Calu3 (cell line): Measurements from ENCODE around the gene HKDC1. TPM values are rescaled to one million over a fixed set of nuclear protein-coding genes. Genes with fewer than 3 reads are reported as not detected.

ENCODE experiments used
- BruUV-seq: library from RNA; stranded (reverse); fragments of 400-500 nt; replicated peaks from 2 replicates; lab custom pipeline; 2021; lab: Mats Ljungman, UMichigan
- CTCF ChIA-PET: fragments of 300-600 bp; sonication (Branson Sonifier 250); formaldehyde crosslinking; loops from one replicate; lab custom pipeline; 2022; ENCODE audit warnings: antibody characterized with exemption; lab: Charles Lee
- DNase-seq: peaks from one replicate; pipeline ENCODE4 v3.0.0; 2022
- H3K27ac Mint-ChIP-seq: one replicate; pipeline ENCODE4 v1.8.0; 2022; ENCODE audit warnings: mixed read lengths; ENCODE audit not compliant: unreplicated experiment
- H3K27me3 Mint-ChIP-seq: one replicate; pipeline ENCODE4 v1.8.0; 2022; ENCODE audit warnings: mixed read lengths; ENCODE audit not compliant: unreplicated experiment
- H3K36me3 Mint-ChIP-seq: one replicate; pipeline ENCODE4 v1.8.0; 2022; ENCODE audit warnings: mild to moderate bottlenecking, moderate library complexity, mixed read lengths; ENCODE audit not compliant: insufficient read depth, unreplicated experiment
- H3K4me1 Mint-ChIP-seq: one replicate; pipeline ENCODE4 v1.8.0; 2022; ENCODE audit warnings: mild to moderate bottlenecking, low read depth, mixed read lengths; ENCODE audit not compliant: unreplicated experiment
- H3K4me3 Mint-ChIP-seq: one replicate; pipeline ENCODE4 v1.8.0; 2022; ENCODE audit warnings: mild to moderate bottlenecking, low read depth, moderate library complexity, mixed read lengths; ENCODE audit not compliant: unreplicated experiment
- H3K9me3 Mint-ChIP-seq: one replicate; pipeline ENCODE4 v1.8.0; 2022; ENCODE audit warnings: low read depth, mixed read lengths; ENCODE audit not compliant: unreplicated experiment
- intact Hi-C: fragments of 100-400 bp; cut with micrococcal nuclease; formaldehyde crosslinking; loops from one replicate; pipeline ENCODE4 v1.10.0; 2022; ENCODE audit not compliant: unreplicated experiment
- total RNA-seq: library from RNA; stranded (reverse); gene quantifications from 2 replicates; pipeline ENCODE4 v1.2.3, GENCODE V29; 2022
- TF ChIP-seq, protein P1 (sequence below): fragments of 200-600 bp; IDR thresholded peaks from one replicate; pipeline ENCODE4 v1.8.0; 2022; ENCODE audit warnings: antibody characterized with exemption; ENCODE audit not compliant: unreplicated experiment

The HKDC1 gene
- total RNA-seq, 1 experiment from 2014 or later: 112 TPM

DNA sequence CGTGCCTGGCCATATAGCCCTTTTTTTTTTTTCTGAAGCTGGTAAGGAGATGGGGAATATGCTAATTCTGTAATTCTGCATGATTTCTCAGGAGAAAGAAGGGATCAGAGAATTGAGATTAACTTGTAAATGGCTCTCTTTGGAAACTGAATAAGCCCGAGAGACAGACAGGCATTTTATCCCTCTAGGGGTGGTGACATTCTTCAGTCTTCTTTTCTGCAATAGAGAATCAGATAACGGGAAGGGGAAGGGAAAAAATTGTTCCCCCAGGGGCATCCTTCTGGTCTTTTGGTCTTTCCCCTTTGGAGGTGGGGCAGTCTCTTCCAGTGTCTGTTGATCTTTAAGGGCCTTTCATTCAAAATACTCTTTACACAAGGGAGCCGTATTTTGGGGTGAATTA is 92.4 kb downstream of the HKDC1 start:
- CTCF ChIA-PET: no interaction called here
- Mint-ChIP-seq H3K9me3 (no peaks in the 10 kb centered on the region), H3K36me3 (peaks cover 3% of the 10 kb centered on the region), H3K27me3 (no peaks in the 10 kb centered on the region), H3K27ac (no peak overlapping the region), H3K4me3 (no peak overlapping the region), H3K4me1 (peaks cover 27% of the 10 kb centered on the region)
- no peak for DNase-seq
- TF ChIP-seq, protein P1, sequence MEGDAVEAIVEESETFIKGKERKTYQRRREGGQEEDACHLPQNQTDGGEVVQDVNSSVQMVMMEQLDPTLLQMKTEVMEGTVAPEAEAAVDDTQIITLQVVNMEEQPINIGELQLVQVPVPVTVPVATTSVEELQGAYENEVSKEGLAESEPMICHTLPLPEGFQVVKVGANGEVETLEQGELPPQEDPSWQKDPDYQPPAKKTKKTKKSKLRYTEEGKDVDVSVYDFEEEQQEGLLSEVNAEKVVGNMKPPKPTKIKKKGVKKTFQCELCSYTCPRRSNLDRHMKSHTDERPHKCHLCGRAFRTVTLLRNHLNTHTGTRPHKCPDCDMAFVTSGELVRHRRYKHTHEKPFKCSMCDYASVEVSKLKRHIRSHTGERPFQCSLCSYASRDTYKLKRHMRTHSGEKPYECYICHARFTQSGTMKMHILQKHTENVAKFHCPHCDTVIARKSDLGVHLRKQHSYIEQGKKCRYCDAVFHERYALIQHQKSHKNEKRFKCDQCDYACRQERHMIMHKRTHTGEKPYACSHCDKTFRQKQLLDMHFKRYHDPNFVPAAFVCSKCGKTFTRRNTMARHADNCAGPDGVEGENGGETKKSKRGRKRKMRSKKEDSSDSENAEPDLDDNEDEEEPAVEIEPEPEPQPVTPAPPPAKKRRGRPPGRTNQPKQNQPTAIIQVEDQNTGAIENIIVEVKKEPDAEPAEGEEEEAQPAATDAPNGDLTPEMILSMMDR: no peak
- BruUV-seq: no TSS peak
- intact Hi-C loops: no loop called here

DNA sequence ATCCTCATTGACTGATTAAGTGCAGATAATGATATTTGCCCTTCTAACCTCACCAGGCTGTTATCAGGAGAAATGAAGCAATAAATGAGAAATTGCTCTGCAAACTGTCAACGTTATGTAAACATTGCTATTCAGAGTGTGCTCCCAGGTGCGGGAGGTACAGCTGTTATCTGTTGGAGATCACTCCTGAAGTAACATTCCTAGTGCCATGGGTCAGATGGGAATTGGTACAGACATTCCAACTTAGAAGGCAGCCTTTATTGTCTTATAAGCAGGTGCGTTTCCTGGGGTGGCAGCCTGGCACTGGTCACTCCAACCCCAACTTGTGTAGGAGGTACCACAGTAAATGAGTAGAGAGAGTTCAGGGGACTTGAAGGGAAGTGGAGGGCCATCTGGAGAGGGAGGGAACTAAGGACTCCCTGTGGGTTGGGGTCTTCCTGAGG is 95.0 kb downstream of the HKDC1 start:
- H3K27me3 Mint-ChIP-seq: no peaks in the 10 kb centered on the region
- TF ChIP-seq, protein P1: no peak
- H3K4me1 Mint-ChIP-seq: peaks cover 30% of the 10 kb centered on the region
- BruUV-seq: no TSS peak
- no peaks in the 10 kb centered on the region for H3K9me3 Mint-ChIP-seq
- H3K36me3 Mint-ChIP-seq: peaks cover 28% of the 10 kb centered on the region
- intact Hi-C loops: no loop called here
- DNase-seq: no peak
- H3K4me3 Mint-ChIP-seq: no peak overlapping the region
- CTCF ChIA-PET: interaction anchor here (0.5 kb wide), 1 partner anchor 625 kb away, joined by 3 read pairs; no protein-coding TSS in a partner anchor
- no peak overlapping the region for H3K27ac Mint-ChIP-seq

DNA sequence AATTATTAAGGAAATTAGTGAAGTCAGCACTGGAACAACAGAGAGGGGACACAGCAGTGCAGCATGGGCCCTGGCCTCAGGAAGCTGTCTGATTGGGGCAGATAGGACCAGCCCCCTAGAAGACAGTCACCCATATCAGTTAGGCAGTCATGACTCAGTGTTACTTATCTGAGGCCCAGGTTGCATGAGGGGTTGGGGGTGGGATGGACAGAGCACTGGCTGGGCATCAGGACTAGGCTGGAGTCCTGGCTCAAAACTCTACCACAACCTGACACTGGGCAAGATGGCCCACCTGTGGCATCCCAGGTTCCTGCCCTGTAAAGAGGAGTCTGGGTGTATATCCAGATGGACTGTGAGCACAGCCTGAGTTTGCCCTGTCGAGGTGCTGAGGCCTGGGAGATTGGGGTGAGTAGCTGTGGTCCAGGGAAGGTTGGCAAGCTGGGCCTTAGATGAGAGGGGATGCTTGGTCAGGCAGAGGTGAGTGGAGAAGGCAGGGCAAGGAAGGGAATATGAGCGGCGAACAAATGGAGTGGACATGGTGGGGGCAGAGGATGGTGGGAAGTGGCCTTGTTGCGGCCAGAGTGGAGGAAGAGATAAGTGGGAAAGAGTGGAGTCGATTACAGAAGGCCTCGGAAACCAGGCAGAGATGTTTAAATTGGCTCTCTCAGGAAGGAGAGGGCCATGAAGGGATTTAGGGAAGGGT is 95.6 kb downstream of the HKDC1 start:
- Mint-ChIP-seq H3K9me3 (no peaks in the 10 kb centered on the region), H3K4me3 (no peak overlapping the region), H3K36me3 (peaks cover 28% of the 10 kb centered on the region), H3K27me3 (no peaks in the 10 kb centered on the region), H3K4me1 (peaks cover 30% of the 10 kb centered on the region), H3K27ac (peak overlapping the region; percentile 43)
- intact Hi-C loops: no loop called here
- BruUV-seq: no TSS peak
- no peak for DNase-seq
- CTCF ChIA-PET: interaction anchor here (0.5 kb wide), 1 partner anchor 624 kb away, joined by 3 read pairs; no protein-coding TSS in a partner anchor
- TF ChIP-seq, protein P1: no peak

DNA sequence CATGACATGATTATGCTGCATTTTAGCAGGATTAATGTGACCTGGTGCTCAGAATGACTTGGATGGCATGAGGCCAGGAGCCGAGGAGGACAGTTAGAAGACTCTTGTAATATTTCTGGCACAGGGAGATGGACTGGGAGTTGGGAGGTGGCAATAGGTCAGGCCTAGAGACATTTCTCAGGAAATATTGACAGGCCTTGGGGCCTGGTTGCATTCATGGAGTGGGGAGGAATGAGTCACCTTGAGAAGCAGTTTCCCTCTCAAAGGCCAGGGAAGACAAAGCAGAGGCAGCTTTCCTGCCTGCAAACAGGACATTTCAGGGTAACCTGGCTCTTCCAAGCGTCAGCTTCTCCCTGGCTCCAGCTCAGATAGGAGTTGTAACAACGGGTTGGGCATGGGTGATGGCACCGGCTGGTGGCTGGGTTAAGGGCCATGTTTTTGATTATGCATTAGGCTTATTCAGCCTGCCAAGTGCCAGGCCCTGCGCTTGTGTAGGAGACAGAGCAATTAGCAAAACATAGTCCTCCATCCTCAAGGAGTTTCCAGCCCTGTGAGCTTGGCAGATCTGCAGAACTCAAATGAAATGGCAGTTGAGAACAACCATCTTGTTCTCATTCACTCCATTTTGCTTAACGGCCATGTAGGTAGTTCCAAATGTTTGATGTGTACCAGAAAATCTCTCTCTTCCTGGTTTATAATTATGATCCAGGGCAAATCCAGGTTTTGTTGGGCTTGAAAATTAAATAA is 96.4 kb downstream of the HKDC1 start:
- CTCF ChIA-PET: no interaction called here
- DNase-seq: peak; percentile 18
- Mint-ChIP-seq H3K4me1 (peaks cover 30% of the 10 kb centered on the region), H3K4me3 (no peak overlapping the region), H3K36me3 (peaks cover 28% of the 10 kb centered on the region), H3K27me3 (no peaks in the 10 kb centered on the region), H3K9me3 (no peaks in the 10 kb centered on the region), H3K27ac (peak overlapping the region; percentile 43)
- intact Hi-C loops: no loop called here
- TF ChIP-seq, protein P1: no peak
- BruUV-seq: no TSS peak

Other genes with a start within 250 kb of the HKDC1 start
- 36.7 and 40.0 TPM in 2 replicates for gene KIFBP, start 231.5 kb upstream of the HKDC1 start, total RNA-seq
- gene SRGN, start 132.2 kb upstream of the HKDC1 start, total RNA-seq: not detected in 2 replicates
- 77.1 and 80.3 TPM in 2 replicates for gene VPS26A, start 96.2 kb upstream of the HKDC1 start, total RNA-seq
- gene SUPV3L1, start 40.1 kb upstream of the HKDC1 start, total RNA-seq: 39.1 and 47.8 TPM in 2 replicates
- gene HK1, start 58.2 kb downstream of the HKDC1 start, total RNA-seq: 58.8 and 61.0 TPM in 2 replicates
- gene TACR2, start 196.6 kb downstream of the HKDC1 start, total RNA-seq: 0.26 and 0.34 TPM in 2 replicates
- gene TSPAN15, start 231.1 kb downstream of the HKDC1 start, total RNA-seq: 137 and 165 TPM in 2 replicates